Activated CD8-positive, alpha-beta memory T cell treated with anti-CD3 and anti-CD28 coated beads for 36 hours (primary cell): ENCODE data around the gene SLC9A8. TPM values are rescaled to one million over a fixed set of nuclear protein-coding genes. Genes with fewer than 3 reads are reported as not detected.

Source experiments
- CTCF ChIA-PET: fragments of 350-600 bp; sonication (Branson Sonifier 250); formaldehyde crosslinking; loops from one replicate; lab custom pipeline; 2021; ENCODE audit warnings: antibody characterized with exemption; lab: Charles Lee
- POLR2A ChIA-PET: fragments of 350-600 bp; sonication (Branson Sonifier 250); formaldehyde crosslinking; loops from one replicate; lab custom pipeline; 2021; ENCODE audit warnings: antibody characterized with exemption; lab: Charles Lee
- total RNA-seq, 2 experiments: library from RNA; stranded (reverse); gene quantifications; one replicate each; pipeline ENCODE4 v1.2.3, GENCODE V29; 2021

SLC9A8 gene
- total RNA-seq, 2 experiments from 2014 or later: 8.6 to 10.0 TPM

GRCh38 chr20:49938173-49939163, 125.8 kb downstream of the SLC9A8 start:
- ChIA-PET CTCF (interaction anchor here (1.3 to 1.6 kb wide), 3 partner anchors 14 to 327 kb away, joined by 3 to 4 read pairs (median 3); no protein-coding TSS in a partner anchor), POLR2A (interaction anchor here (0.5 to 0.8 kb wide), 2 partner anchors 13 to 22 kb away, joined by 3 read pairs; no protein-coding TSS in a partner anchor)

DNA sequence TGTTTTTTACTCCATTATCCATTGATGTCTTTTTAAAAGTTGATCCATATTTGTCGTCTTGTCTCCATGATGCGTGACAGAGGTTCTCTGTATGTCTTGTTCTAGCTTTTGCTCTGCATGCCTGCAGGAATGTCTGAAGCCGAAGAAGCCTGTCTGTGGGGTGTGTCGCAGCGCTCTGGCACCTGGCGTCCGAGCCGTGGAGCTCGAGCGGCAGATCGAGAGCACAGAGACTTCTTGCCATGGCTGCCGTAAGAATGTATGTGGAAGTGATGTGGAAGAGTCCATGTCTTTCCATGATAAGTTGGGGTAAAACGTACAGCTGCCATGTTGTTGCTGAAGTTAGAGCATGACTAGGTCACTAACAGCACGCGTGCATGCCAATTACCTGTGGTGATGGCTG, 128.8 kb downstream of the SLC9A8 start:
- ChIA-PET CTCF (interaction anchor here (1.4 kb wide), 1 partner anchor 38 kb away, joined by 4 read pairs; no protein-coding TSS in a partner anchor), POLR2A (no interaction called here)

Other genes starting within 250 kb of the SLC9A8 start
- 1 to 10 TPM; 7.9 to 8.2 TPM for gene PTGIS, start 244.7 kb upstream of the SLC9A8 start, total RNA-seq
- gene B4GALT5, start 99.0 kb upstream of the SLC9A8 start, total RNA-seq: 10 to 100 TPM; 37.6 to 39.3 TPM
- 10 to 100 TPM; 13.6 to 14.0 TPM for gene SPATA2, start 102.7 kb downstream of the SLC9A8 start, total RNA-seq
- gene RNF114, start 123.6 kb downstream of the SLC9A8 start, total RNA-seq: 10 to 100 TPM; 59.4 to 63.8 TPM
- gene SNAI1, start 170.2 kb downstream of the SLC9A8 start, total RNA-seq: under 1 TPM; 0.40 to 0.52 TPM